SK-N-SH treated with all-trans-retinoic acid at 6 μM for 48 hours (cell line): Measurements from ENCODE around the gene CAV3.

Experiments used
- ATAC-seq: fragments of 200-7000 bp; cut with Tn5 transposase; 3 replicates; pipeline ENCODE4 v1.9.1; 2020; ENCODE audit warnings: mild to moderate bottlenecking, moderate library complexity
- ARNTL ChIP-seq: fragments of 450-650 bp; formaldehyde crosslinking; IDR thresholded peaks from 2 replicates; pipeline ENCODE4 v1.5.0; 2020; ENCODE audit warnings: low read depth, mild to moderate bottlenecking, moderate library complexity, borderline replicate concordance
- BACH2 ChIP-seq: fragments of 250-450 bp; sonication (Bioruptor Pico); IDR thresholded peaks from 2 replicates; pipeline ENCODE4 v1.9.0; 2021; ENCODE audit warnings: mild to moderate bottlenecking, borderline replicate concordance
- CREB5 ChIP-seq: fragments of 250-450 bp; sonication (Bioruptor Pico); IDR thresholded peaks from 2 replicates; pipeline ENCODE4 v1.5.1; 2020; ENCODE audit warnings: low read depth, mild to moderate bottlenecking, moderate library complexity
- CSDC2 ChIP-seq: fragments of 250-450 bp; sonication (Bioruptor Pico); IDR thresholded peaks from 2 replicates; pipeline ENCODE4 v1.5.0; 2020; ENCODE audit warnings: mild to moderate bottlenecking, moderate library complexity
- CSRNP3 ChIP-seq: fragments of 250-450 bp; sonication (Bioruptor Pico); IDR thresholded peaks from 2 replicates; pipeline ENCODE4 v1.5.1; 2021; ENCODE audit warnings: mild to moderate bottlenecking, moderate library complexity
- ESRRG ChIP-seq: fragments of 250-450 bp; sonication (Bioruptor Pico); IDR thresholded peaks from 2 replicates; pipeline ENCODE4 v1.6.1; 2021; ENCODE audit warnings: mild to moderate bottlenecking
- GLIS3 ChIP-seq: fragments of 250-450 bp; sonication (Bioruptor Pico); IDR thresholded peaks from 2 replicates; pipeline ENCODE4 v1.5.0; 2020; ENCODE audit warnings: mild to moderate bottlenecking, moderate library complexity
- ISL1 ChIP-seq: fragments of 250-450 bp; sonication (Bioruptor Pico); IDR thresholded peaks from 2 replicates; pipeline ENCODE4 v2.1.2; 2022; ENCODE audit warnings: mild to moderate bottlenecking, moderate library complexity
- OSR1 ChIP-seq: fragments of 250-450 bp; sonication (Bioruptor Pico); IDR thresholded peaks from 2 replicates; pipeline ENCODE4 v1.8.0; 2022; ENCODE audit warnings: moderate library complexity, mild to moderate bottlenecking, inconsistent platforms
- PATZ1 ChIP-seq: fragments of 250-450 bp; sonication (Bioruptor Pico); IDR thresholded peaks from 2 replicates; pipeline ENCODE4 v1.8.0; 2020; ENCODE audit warnings: mild to moderate bottlenecking, moderate library complexity, borderline replicate concordance
- PPARA ChIP-seq: fragments of 250-450 bp; sonication (Bioruptor Pico); IDR thresholded peaks from 2 replicates; pipeline ENCODE4 v1.5.0; 2020; ENCODE audit warnings: mild to moderate bottlenecking, borderline replicate concordance
- RARB ChIP-seq: fragments of 250-450 bp; sonication (Bioruptor Pico); IDR thresholded peaks from 2 replicates; pipeline ENCODE4 v1.8.0; 2021; ENCODE audit warnings: mild to moderate bottlenecking, moderate library complexity
- SNAI2 ChIP-seq: fragments of 250-450 bp; sonication (Bioruptor Pico); IDR thresholded peaks from 2 replicates; pipeline ENCODE4 v1.5.0; 2020; ENCODE audit warnings: mild to moderate bottlenecking, moderate library complexity
- TOX ChIP-seq: fragments of 250-450 bp; sonication (Bioruptor Pico); IDR thresholded peaks from 2 replicates; pipeline ENCODE4 v1.8.0; 2021; ENCODE audit warnings: mild to moderate bottlenecking, moderate library complexity, borderline replicate concordance
- TSHZ2 ChIP-seq: fragments of 250-450 bp; sonication (Bioruptor Pico); IDR thresholded peaks from 2 replicates; pipeline ENCODE4 v1.5.0; 2020; ENCODE audit warnings: mild to moderate bottlenecking, moderate library complexity
- ZC3H10 ChIP-seq: fragments of 250-450 bp; sonication (Bioruptor Pico); IDR thresholded peaks from 2 replicates; pipeline ENCODE4 v1.5.1; 2021; ENCODE audit warnings: mild to moderate bottlenecking, moderate library complexity
- ZFP3 ChIP-seq: fragments of 250-450 bp; sonication (Bioruptor Pico); IDR thresholded peaks from 2 replicates; pipeline ENCODE4 v1.5.0; 2020; ENCODE audit warnings: mild to moderate bottlenecking, moderate library complexity
- ZNF565 ChIP-seq: fragments of 450-650 bp; formaldehyde crosslinking; conservative IDR thresholded peaks from 2 replicates; pipeline ENCODE4 v1.5.0; 2020; ENCODE audit warnings: low read depth, mild to moderate bottlenecking, moderate library complexity
- ZNF70 ChIP-seq: fragments of 450-650 bp; formaldehyde crosslinking; IDR thresholded peaks from 2 replicates; pipeline ENCODE4 v1.5.0; 2020; ENCODE audit warnings: mild to moderate bottlenecking, moderate library complexity
- ZNF8 ChIP-seq: fragments of 450-650 bp; formaldehyde crosslinking; IDR thresholded peaks from 2 replicates; pipeline ENCODE4 v1.5.0; 2020; ENCODE audit warnings: mild to moderate bottlenecking, moderate library complexity

The CAV3 gene

GRCh38 chr3:8722808-8723207 is 10.8 kb upstream of the CAV3 start (continued):
- TF ChIP-seq RARB (CRISPR knock-in tag) (no peak), ZC3H10 (CRISPR knock-in tag) (no peak), GLIS3 (CRISPR knock-in tag) (no peak), ARNTL (CRISPR knock-in tag) (no peak), ISL1 (CRISPR knock-in tag) (no peak), PATZ1 (CRISPR knock-in tag) (no peak), TOX (no peak), ZFP3 (CRISPR knock-in tag) (no peak), PPARA (no peak), CSDC2 (CRISPR knock-in tag) (no peak)
- TF ChIP-seq, all 23 proteins: peak for 0

GRCh38 chr3:8723612-8724011 is 10.0 kb upstream of the CAV3 start:
- TF ChIP-seq PATZ1 (CRISPR knock-in tag): no peak
- no peak for TF ChIP-seq CSRNP3 (CRISPR knock-in tag)
- no peak for TF ChIP-seq ZC3H10 (CRISPR knock-in tag)
- ATAC-seq: no peak

- TF ChIP-seq ZNF70 (CRISPR knock-in tag) (no peak), ZC3H10 (CRISPR knock-in tag) (no peak), CSRNP3 (CRISPR knock-in tag) (no peak), PPARA (no peak), ZFP3 (CRISPR knock-in tag) (no peak), ARNTL (CRISPR knock-in tag) (no peak), TSHZ2 (CRISPR knock-in tag) (no peak), OSR1 (CRISPR knock-in tag) (no peak), ESRRG (no peak), CREB5 (no peak), RARB (CRISPR knock-in tag) (no peak), ISL1 (CRISPR knock-in tag) (no peak), SNAI2 (CRISPR knock-in tag) (no peak), PATZ1 (CRISPR knock-in tag) (no peak), ZNF565 (CRISPR knock-in tag) (no peak), BACH2 (CRISPR knock-in tag) (no peak), CSDC2 (CRISPR knock-in tag) (no peak), GLIS3 (CRISPR knock-in tag) (no peak), ZNF8 (CRISPR knock-in tag) (no peak)
- no peak for ATAC-seq
Observed at GRCh38 chr3:8724108-8724752, 9.4 kb upstream of the CAV3 start.
